Activated CD8-positive, alpha-beta T cell treated with anti-CD3 and anti-CD28 coated beads, Interleukin-2, amount 10 ng/mL, durations not matched to agents 7 days and 5 days (primary cell): ENCODE results near the gene DSCAML1. TPM values are rescaled to one million over a fixed set of nuclear protein-coding genes. Genes with fewer than 3 reads are reported as not detected.

Experiments
- ATAC-seq: fragments of 150-1000 bp; cut with Tn5 transposase; one replicate; pipeline ENCODE4 v1.10.0; 2021; ENCODE audit warnings: moderate library complexity
- CTCF ChIA-PET: fragments of 350-600 bp; sonication (Branson Sonifier 250); formaldehyde crosslinking; loops from one replicate; lab custom pipeline; 2021; ENCODE audit warnings: antibody characterized with exemption; lab: Charles Lee
- POLR2A ChIA-PET: fragments of 350-600 bp; sonication (Branson Sonifier 250); formaldehyde crosslinking; loops from one replicate; lab custom pipeline; 2021; ENCODE audit warnings: antibody characterized with exemption; lab: Charles Lee
- DNase-seq: peaks from one replicate; pipeline ENCODE4 v3.0.0-alpha.2; 2020
- H3K27ac Mint-ChIP-seq: one replicate; pipeline ENCODE4 v1.8.0; 2021; ENCODE audit warnings: mild to moderate bottlenecking, mixed read lengths
- H3K27me3 Mint-ChIP-seq: one replicate; pipeline ENCODE4 v1.8.0; 2021; ENCODE audit warnings: low read depth, mixed read lengths
- H3K36me3 Mint-ChIP-seq: one replicate; pipeline ENCODE4 v1.8.0; 2021; ENCODE audit warnings: low read depth, mixed read lengths
- H3K4me1 Mint-ChIP-seq: one replicate; pipeline ENCODE4 v1.8.0; 2021; ENCODE audit warnings: low read depth, mixed read lengths
- H3K4me3 Mint-ChIP-seq: one replicate; pipeline ENCODE4 v1.8.0; 2021; ENCODE audit warnings: mild to moderate bottlenecking, mixed read lengths
- H3K9me3 Mint-ChIP-seq: one replicate; pipeline ENCODE4 v1.8.0; 2022; ENCODE audit warnings: mixed read lengths; ENCODE audit not compliant: insufficient read depth
- total RNA-seq, 2 experiments: library from RNA; stranded (reverse); gene quantifications; one replicate each; pipeline ENCODE4 v1.2.3, GENCODE V29; 2021

The DSCAML1 gene
- total RNA-seq, 2 experiments from 2014 or later: 0.16 to 0.37 TPM

DNA sequence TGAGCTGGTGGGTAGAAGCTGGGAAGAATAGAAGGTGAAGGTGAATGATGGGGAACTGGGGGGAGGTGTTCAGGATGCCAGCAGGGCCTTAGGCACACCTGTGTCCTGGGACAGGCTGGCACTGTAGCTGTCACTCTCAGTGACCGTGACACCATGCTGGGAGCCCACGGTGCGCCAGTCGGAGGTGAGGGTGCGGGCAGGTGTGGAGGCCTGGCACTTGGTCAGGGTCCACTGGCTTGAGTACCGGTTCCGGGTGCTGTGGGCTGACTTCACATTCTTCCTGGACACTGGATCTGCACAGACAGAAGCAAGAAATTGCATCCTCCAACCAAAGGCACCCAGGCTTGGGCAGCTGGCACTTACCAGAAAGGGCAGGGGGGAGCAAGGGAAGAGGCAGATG lies 365.6 kb downstream of the DSCAML1 start:
- no peaks in the 10 kb centered on the region for H3K36me3 Mint-ChIP-seq
- peaks cover 3% of the 10 kb centered on the region for H3K27me3 Mint-ChIP-seq
- H3K27ac Mint-ChIP-seq: no peak overlapping the region
- ChIA-PET POLR2A (no interaction called here), CTCF (no interaction called here)
- no peak overlapping the region for H3K4me3 Mint-ChIP-seq
- H3K9me3 Mint-ChIP-seq: no peaks in the 10 kb centered on the region
- H3K4me1 Mint-ChIP-seq: peaks cover 13% of the 10 kb centered on the region
- DNase-seq: no peak
- no peak for ATAC-seq

DNA sequence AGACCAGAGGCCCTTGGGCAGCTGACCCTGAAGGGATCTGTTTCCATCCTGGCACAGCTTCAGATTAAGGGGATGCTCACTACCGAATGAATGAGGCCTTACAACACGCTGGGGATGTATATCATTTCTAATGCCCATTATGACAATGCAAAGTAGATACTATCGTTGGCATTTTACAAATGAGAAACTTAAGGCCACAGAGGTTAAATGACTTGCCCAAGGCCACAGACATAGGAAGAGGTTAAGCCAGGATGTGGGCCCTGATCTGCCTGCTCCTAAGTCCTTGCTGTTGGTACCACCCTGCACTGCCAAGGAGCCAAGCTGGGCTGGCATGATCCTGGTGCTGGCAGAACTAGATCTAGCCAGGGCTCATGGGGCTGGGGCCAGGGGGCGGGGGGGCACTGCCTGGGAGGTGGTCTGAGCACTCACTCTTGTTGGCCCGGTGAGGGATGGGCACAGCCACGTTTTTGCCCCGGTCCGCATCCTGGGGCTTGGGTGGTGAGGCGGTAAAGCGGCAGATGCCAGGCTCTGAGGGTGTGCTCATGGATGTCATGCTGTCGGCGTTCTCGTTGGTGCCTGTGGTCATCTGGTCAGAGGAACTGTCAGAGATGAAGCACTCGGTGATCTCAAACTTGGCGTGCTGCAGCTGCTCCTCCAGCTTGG lies 366.6 kb downstream of the DSCAML1 start:
- no peak overlapping the region for H3K27ac Mint-ChIP-seq
- DNase-seq (no peak), ATAC-seq (no peak)
- no peaks in the 10 kb centered on the region for H3K36me3 Mint-ChIP-seq
- no peaks in the 10 kb centered on the region for H3K9me3 Mint-ChIP-seq
- H3K4me3 Mint-ChIP-seq: no peak overlapping the region
- ChIA-PET POLR2A (no interaction called here), CTCF (interaction anchor here (0.9 to 1.1 kb wide), 2 partner anchors 377 to 387 kb away, joined by 3 to 4 read pairs; no protein-coding TSS in a partner anchor)
- H3K27me3 Mint-ChIP-seq: no peaks in the 10 kb centered on the region
- peaks cover 9% of the 10 kb centered on the region for H3K4me1 Mint-ChIP-seq

DNA sequence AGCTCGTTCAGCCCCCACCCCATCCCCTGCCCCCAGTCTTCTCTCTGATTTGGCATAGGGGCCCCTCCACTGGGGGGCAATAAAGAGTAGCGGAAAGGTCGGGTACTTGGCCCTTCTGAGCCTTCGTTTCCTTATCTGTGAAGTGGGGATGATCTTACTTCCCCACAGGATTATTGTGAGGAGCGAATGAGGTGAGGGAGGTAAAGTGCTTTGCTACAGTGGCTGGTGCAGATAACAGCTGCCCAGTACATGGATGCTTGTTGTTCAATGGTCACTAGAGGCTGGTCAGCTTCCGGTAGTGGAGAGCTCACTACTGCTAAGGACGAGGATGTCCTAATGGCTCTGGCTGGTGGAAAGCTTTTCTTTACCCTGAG lies 368.2 kb downstream of the DSCAML1 start:
- DNase-seq: no peak
- POLR2A ChIA-PET: interaction anchor here (0.6 kb wide), 2 partner anchors 84 to 337 kb away, joined by 3 read pairs; no protein-coding TSS in a partner anchor
- Mint-ChIP-seq H3K27ac (no peak overlapping the region), H3K27me3 (no peaks in the 10 kb centered on the region), H3K4me1 (peaks cover 5% of the 10 kb centered on the region), H3K4me3 (no peak overlapping the region), H3K36me3 (no peaks in the 10 kb centered on the region), H3K9me3 (no peaks in the 10 kb centered on the region)
- ATAC-seq: no peak
- CTCF ChIA-PET: interaction anchor here (0.6 to 1.3 kb wide), 2 partner anchors 192 to 519 kb away, joined by 3 to 7 read pairs; no protein-coding TSS in a partner anchor

DNA sequence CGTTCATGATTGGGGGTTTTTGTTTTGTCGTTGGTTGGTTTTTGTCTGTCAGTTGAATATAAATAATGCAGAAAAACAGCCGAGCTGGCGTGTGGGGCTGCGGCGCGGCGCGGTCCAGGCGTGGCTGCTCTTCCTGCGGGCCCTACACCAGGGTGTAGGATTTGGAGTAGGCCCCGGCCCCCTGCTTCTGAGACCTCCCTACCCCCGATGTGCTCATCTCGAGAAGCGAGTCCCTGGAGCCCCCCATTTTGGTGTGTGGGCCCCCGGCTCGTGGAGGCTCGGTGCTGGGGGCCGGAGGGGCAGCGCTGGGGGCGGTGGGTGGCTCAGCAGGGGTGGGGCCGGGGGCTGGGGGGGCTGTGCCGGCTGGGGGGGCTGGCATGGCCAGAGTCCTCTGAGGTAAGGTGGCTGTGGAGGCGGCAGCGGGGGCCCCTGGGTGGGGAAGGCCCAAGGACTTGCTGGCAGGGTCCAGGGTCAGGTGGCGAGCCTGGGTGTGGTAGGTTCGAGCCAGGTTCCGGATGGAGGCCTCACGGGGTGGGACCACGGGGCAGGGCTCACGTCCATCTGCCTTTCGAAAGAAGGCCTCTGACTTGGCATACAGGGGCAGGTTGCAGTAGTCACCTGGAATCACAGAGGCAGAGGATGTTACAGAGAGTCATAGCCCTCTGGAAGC lies 368.7 kb downstream of the DSCAML1 start:
- peaks cover 5% of the 10 kb centered on the region for H3K4me1 Mint-ChIP-seq
- H3K27me3 Mint-ChIP-seq: no peaks in the 10 kb centered on the region
- no peaks in the 10 kb centered on the region for H3K36me3 Mint-ChIP-seq
- H3K27ac Mint-ChIP-seq: no peak overlapping the region
- CTCF ChIA-PET: interaction anchor here (1.3 to 3.5 kb wide), 3 partner anchors 18 to 193 kb away, joined by 3 to 23 read pairs (median 7); no protein-coding TSS in a partner anchor
- no peaks in the 10 kb centered on the region for H3K9me3 Mint-ChIP-seq
- POLR2A ChIA-PET: interaction anchor here (0.6 kb wide), 2 partner anchors 85 to 338 kb away, joined by 3 read pairs; no protein-coding TSS in a partner anchor
- ATAC-seq: no peak
- DNase-seq: no peak
- no peak overlapping the region for H3K4me3 Mint-ChIP-seq

DNA sequence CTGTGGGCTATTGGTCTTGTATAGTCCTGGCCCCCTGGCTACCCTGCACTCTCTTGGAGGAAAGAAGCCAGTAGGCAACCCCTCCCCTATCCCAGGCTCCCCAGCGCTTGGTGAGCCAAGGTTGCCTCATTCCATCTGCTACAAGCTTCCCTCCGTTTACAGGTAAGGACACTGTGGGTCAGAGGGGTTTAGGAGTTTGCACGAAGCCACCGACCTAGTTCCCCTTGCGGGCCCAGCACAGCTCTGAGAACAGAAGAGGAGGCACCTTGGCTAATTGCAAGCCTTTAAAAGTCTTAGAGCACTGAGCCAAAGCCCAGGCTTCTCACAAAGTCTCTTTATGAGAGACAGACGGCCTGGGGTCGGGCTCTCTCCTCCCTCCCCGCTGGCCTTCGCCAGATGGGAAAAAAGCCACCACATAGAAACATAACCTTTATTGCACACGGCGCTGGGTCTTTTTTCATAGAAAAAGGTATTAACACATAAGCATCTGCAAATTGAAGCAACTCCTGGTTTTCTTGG lies 369.6 kb downstream of the DSCAML1 start:
- ChIA-PET POLR2A (no interaction called here), CTCF (interaction anchor here (1.1 to 5.5 kb wide), 14 partner anchors 9 to 626 kb away, joined by 3 to 66 read pairs (median 8); no protein-coding TSS in a partner anchor)
- Mint-ChIP-seq H3K27ac (no peak overlapping the region), H3K4me1 (peaks cover 5% of the 10 kb centered on the region), H3K36me3 (no peaks in the 10 kb centered on the region), H3K4me3 (no peak overlapping the region), H3K27me3 (no peaks in the 10 kb centered on the region), H3K9me3 (no peaks in the 10 kb centered on the region)
- DNase-seq (no peak), ATAC-seq (no peak)

DNA sequence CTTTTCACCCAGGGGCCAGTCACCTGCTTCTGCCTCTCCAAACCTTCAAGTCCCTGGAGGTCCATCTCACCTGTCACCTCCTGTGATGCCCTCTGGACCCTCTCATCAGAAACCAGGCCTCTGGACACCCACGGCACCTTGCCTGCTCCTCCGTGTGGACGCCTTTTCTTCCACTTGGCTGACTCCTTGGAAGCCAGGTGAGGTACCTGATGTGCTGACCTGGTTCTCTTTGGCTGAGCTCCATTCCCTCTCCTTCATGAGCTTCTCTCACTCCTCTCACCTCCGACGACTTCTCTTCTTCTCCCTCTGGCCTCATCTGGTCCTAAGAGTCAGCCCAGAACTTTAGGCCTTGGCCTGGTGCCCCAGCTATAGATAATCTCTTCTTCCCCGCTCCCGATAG lies 370.1 kb downstream of the DSCAML1 start:
- ATAC-seq: no peak
- POLR2A ChIA-PET: no interaction called here
- no peaks in the 10 kb centered on the region for H3K27me3 Mint-ChIP-seq
- H3K36me3 Mint-ChIP-seq: no peaks in the 10 kb centered on the region
- peaks cover 5% of the 10 kb centered on the region for H3K4me1 Mint-ChIP-seq
- no peak for DNase-seq
- H3K4me3 Mint-ChIP-seq: no peak overlapping the region
- CTCF ChIA-PET: interaction anchor here (0.7 to 5.5 kb wide), 32 partner anchors 9 to 627 kb away, joined by 3 to 66 read pairs (median 4); no protein-coding TSS in a partner anchor
- H3K27ac Mint-ChIP-seq: no peak overlapping the region
- no peaks in the 10 kb centered on the region for H3K9me3 Mint-ChIP-seq

DNA sequence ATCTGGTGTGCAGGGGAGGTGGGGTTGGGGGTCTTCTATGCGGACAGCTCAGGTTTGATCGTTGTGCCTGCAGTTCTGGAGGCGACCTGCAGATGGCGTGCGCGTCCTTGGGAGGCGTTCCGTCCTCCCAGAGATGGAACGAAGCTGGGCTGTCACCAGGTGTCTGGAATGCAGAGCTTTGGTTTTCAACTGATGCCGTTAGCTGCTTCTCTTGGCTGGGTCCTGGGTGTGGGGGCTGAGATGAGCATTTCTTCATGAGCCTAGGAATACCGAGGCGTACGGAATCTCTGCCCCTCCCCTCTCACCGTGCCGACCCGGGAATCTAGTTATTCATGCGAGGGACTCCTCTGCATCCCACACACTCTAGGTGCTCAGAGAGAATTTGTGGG lies 370.7 kb downstream of the DSCAML1 start:
- H3K36me3 Mint-ChIP-seq: no peaks in the 10 kb centered on the region
- peak; percentile 72 for DNase-seq

DNA sequence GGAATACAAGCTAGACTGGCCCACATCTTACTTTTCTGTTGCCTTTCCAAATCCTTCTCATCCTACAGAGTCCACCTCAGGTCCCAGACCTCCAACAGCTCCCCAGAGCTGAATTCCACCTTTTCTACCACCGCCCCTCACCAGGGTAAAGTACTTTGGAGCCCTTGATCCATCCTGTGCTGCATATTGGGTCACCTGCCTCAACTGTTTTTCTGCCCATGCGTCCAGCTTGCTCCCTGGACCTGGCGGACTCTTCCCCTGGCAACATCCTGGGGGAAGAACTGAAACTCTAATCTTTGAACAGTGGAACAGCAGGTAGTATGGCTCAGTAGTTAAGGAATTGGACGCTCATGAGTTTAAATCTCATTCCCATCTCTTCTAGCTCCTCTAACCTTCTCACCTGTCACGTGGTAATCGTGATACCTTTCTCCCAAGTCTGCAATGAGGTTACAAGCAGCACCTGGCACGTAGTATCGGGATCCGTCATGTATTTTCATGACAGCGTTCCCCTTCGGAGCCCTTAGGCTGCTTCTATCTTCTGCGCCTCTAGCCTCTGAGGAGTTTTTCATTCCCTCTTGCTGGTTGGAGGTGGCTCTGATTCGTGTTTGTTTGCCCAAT lies 371.2 kb downstream of the DSCAML1 start:
- no peaks in the 10 kb centered on the region for H3K27me3 Mint-ChIP-seq
- ChIA-PET CTCF (interaction anchor here (0.6 to 5.5 kb wide), 85 partner anchors 8 to 743 kb away, joined by 3 to 66 read pairs (median 3); partner anchors contain the start of genes CEP164, FXYD2 and SIDT2), POLR2A (interaction anchor here (0.6 to 1.1 kb wide), 2 partner anchors 390 to 393 kb away, joined by 3 read pairs; no protein-coding TSS in a partner anchor)
- peaks cover 5% of the 10 kb centered on the region for H3K4me1 Mint-ChIP-seq
- no peaks in the 10 kb centered on the region for H3K9me3 Mint-ChIP-seq
- DNase-seq: no peak
- H3K27ac Mint-ChIP-seq: no peak overlapping the region
- H3K36me3 Mint-ChIP-seq: no peaks in the 10 kb centered on the region
- no peak overlapping the region for H3K4me3 Mint-ChIP-seq
- no peak for ATAC-seq

More for the DNA sequence above, 370.7 kb downstream of the DSCAML1 start:
- ChIA-PET POLR2A (interaction anchor here (0.6 to 1.1 kb wide), 2 partner anchors 389 to 392 kb away, joined by 3 read pairs; no protein-coding TSS in a partner anchor), CTCF (interaction anchor here (0.6 to 5.5 kb wide), 87 partner anchors 9 to 743 kb away, joined by 3 to 66 read pairs (median 3); partner anchors contain the start of genes CEP164, FXYD2 and SIDT2)
- ATAC-seq: peak; percentile 56
- H3K27ac Mint-ChIP-seq: no peak overlapping the region
- peaks cover 5% of the 10 kb centered on the region for H3K4me1 Mint-ChIP-seq
- no peaks in the 10 kb centered on the region for H3K27me3 Mint-ChIP-seq
- H3K9me3 Mint-ChIP-seq: no peaks in the 10 kb centered on the region
- no peak overlapping the region for H3K4me3 Mint-ChIP-seq

DNA sequence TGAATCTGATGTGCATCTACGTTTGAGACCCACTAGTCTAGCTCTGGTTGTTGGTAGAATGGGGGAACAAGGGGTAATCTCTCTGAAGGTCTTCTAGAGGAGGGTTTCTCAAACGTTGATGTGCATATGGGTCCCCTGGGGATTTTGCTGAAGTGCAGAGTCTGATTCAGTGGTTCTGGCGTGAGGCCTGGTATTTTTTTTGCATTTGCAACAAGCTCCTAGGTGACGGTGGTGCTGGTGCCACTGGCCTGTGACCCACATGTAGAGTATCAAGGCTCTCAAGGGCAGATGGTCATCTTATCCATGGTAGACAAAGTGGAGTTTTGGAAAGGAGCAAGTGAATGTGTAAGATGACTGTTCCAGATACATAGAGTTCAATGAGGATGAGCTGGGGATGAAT lies 372.2 kb downstream of the DSCAML1 start:
- DNase-seq (no peak), ATAC-seq (no peak)
- Mint-ChIP-seq H3K36me3 (no peaks in the 10 kb centered on the region), H3K4me3 (no peak overlapping the region), H3K9me3 (no peaks in the 10 kb centered on the region), H3K27ac (no peak overlapping the region), H3K27me3 (no peaks in the 10 kb centered on the region), H3K4me1 (peaks cover under 1% of the 10 kb centered on the region)
- POLR2A ChIA-PET: no interaction called here
- CTCF ChIA-PET: interaction anchor here (0.7 to 5.5 kb wide), 10 partner anchors 10 to 522 kb away, joined by 3 to 66 read pairs (median 20); no protein-coding TSS in a partner anchor

DNA sequence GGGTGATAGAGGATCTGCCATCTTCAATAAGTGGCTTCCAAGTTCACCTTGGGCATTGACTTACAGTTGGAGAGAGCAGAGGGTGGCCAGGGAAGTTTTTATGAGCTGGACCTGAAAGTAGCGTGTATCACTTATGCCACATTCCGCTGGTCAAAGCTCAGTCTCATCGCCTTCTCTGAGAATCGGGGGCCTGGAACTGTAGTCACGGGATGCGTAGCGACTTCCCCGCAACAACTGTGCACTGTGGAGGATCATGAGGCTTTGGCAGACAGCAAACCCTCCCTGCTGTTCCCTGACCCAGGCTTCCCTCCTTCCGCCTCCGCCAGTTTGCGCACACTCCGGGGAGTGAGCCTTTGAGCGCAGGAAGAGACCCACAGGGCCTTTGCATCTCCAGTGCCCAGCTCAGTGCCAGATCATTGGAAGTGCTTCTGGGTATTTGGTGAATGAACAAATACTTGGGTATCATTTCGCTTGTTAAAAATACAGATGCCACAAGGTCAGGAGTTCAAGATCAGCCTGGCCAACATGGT lies 373.9 kb downstream of the DSCAML1 start:
- CTCF ChIA-PET: interaction anchor here (5.5 kb wide), 1 partner anchor 386 kb away, joined by 54 read pairs; no protein-coding TSS in a partner anchor
- DNase-seq (no peak), ATAC-seq (no peak)
- no peaks in the 10 kb centered on the region for H3K4me1 Mint-ChIP-seq
- H3K27me3 Mint-ChIP-seq: no peaks in the 10 kb centered on the region
- H3K27ac Mint-ChIP-seq: no peak overlapping the region
- no peaks in the 10 kb centered on the region for H3K36me3 Mint-ChIP-seq
- POLR2A ChIA-PET: no interaction called here
- no peaks in the 10 kb centered on the region for H3K9me3 Mint-ChIP-seq
- no peak overlapping the region for H3K4me3 Mint-ChIP-seq

DNA sequence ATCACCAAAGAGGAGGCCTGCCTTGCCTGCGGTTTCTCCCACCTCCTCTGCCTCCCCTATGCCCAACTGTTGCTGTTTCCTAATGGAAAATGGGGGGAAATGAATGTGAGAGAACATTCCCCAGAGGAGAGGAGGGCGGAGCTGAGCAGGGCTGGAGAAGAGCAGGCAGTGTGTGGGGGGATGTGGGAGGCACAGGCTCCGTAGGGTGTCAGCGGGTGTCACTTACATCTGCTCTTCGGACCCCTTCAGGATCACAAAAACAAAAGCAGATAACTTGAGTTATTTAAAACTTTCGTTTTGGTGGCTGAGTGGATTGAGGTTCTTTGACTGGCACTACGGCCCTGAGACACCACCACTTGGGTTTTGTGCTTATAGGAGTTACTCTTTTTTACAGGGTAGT lies 375.5 kb downstream of the DSCAML1 start:
- Mint-ChIP-seq H3K4me1 (no peaks in the 10 kb centered on the region), H3K27me3 (no peaks in the 10 kb centered on the region), H3K27ac (no peak overlapping the region), H3K4me3 (no peak overlapping the region), H3K36me3 (no peaks in the 10 kb centered on the region), H3K9me3 (no peaks in the 10 kb centered on the region)
- ChIA-PET CTCF (no interaction called here), POLR2A (no interaction called here)
- DNase-seq: no peak
- ATAC-seq: no peak
